HG03457 (cell line): Measurements from ENCODE around the gene HACD2.
"Not testable (repeated sequence)": the region's sequence is repeated elsewhere in the genome, so short reads cannot be mapped to it uniquely, and the experiment has no call there.

Source experiments
- ATAC-seq: cut with Tn5 transposase; IDR thresholded peaks from one replicate; pipeline ENCODE4 v1.9.1; 2021; ENCODE audit warnings: moderate number of reproducible peaks; ENCODE audit not compliant: unreplicated experiment

The HACD2 gene

GRCh38 chr3:123611674-123612073 lies 26.8 kb upstream of the HACD2 start:
- ATAC-seq = not testable (repeated sequence)

- no peak for ATAC-seq
These were observed 26.2 kb upstream of the HACD2 start for GRCh38 chr3:123611082-123611481.

GRCh38 chr3:123610331-123610730 lies 25.5 kb upstream of the HACD2 start:
- peak; percentile 60 for ATAC-seq

GRCh38 chr3:123609063-123609462 lies 24.2 kb upstream of the HACD2 start:
- ATAC-seq = no peak

- ATAC-seq = no peak
These were observed 23.5 kb upstream of the HACD2 start for GRCh38 chr3:123608263-123608937.

- ATAC-seq = no peak
These were observed 21.7 kb upstream of the HACD2 start for GRCh38 chr3:123606527-123606926.

- no peak for ATAC-seq
These were observed 21.0 kb upstream of the HACD2 start for GRCh38 chr3:123605789-123606234.

GRCh38 chr3:123603153-123603552 lies 18.3 kb upstream of the HACD2 start:
- not testable (repeated sequence) for ATAC-seq

GRCh38 chr3:123602325-123602724 lies 17.5 kb upstream of the HACD2 start:
- ATAC-seq = no peak

- not testable (repeated sequence) for ATAC-seq
These were observed 16.0 kb upstream of the HACD2 start for GRCh38 chr3:123600863-123601262.

GRCh38 chr3:123597561-123597960 lies 12.7 kb upstream of the HACD2 start:
- ATAC-seq = no peak

- ATAC-seq = no peak
These were observed 10.7 kb upstream of the HACD2 start for GRCh38 chr3:123595396-123596180.

GRCh38 chr3:123593381-123593780 lies 8.5 kb upstream of the HACD2 start:
- no peak for ATAC-seq

- no peak for ATAC-seq
These were observed 6.0 kb upstream of the HACD2 start for GRCh38 chr3:123590685-123591450.

- ATAC-seq = no peak
These were observed 2.5 kb upstream of the HACD2 start for GRCh38 chr3:123587401-123587800.

- no peak for ATAC-seq
These were observed 2.1 kb upstream of the HACD2 start for GRCh38 chr3:123586968-123587367.

- ATAC-seq = no peak
These were observed 1.3 kb upstream of the HACD2 start for GRCh38 chr3:123586131-123586530.

GRCh38 chr3:123584284-123584987 lies 417 bp downstream of the HACD2 start:
- ATAC-seq = peak; percentile 23

GRCh38 chr3:123583561-123583960 lies 1.3 kb downstream of the HACD2 start:
- no peak for ATAC-seq

- ATAC-seq = no peak
These were observed 2.5 kb downstream of the HACD2 start for GRCh38 chr3:123582315-123582714.

- ATAC-seq = no peak
These were observed 8.7 kb downstream of the HACD2 start for GRCh38 chr3:123576122-123576521.
